Osteoblast (primary cell): ENCODE results near the gene FAM110A. TPM values are rescaled to one million over a fixed set of nuclear protein-coding genes. Genes with fewer than 3 reads are reported as not detected.

Experiments
- DNase-seq: peaks from one replicate; pipeline ENCODE4 v3.0.0; 2011; ENCODE audit warnings: low spot score, mixed read lengths; ENCODE audit not compliant: insufficient read length; ENCODE audit errors: missing footprints
- H2AFZ ChIP-seq: 2 replicates; pipeline ENCODE4 v1.6.0; 2011; ENCODE audit warnings: mild to moderate bottlenecking, low read length
- H3K27ac ChIP-seq: 2 replicates; pipeline ENCODE4 v1.5.1; 2011; ENCODE audit warnings: mild to moderate bottlenecking, low read depth, low read length, moderate library complexity
- H3K27me3 ChIP-seq: 2 replicates; pipeline ENCODE4 v1.6.0; 2012; ENCODE audit warnings: mild to moderate bottlenecking, control low read depth, inconsistent platforms, low read length, moderate library complexity; ENCODE audit not compliant: insufficient read depth
- H3K36me3 ChIP-seq: 2 replicates; pipeline ENCODE4 v1.5.1; 2011; ENCODE audit warnings: mild to moderate bottlenecking, low read length, control low read depth, moderate library complexity; ENCODE audit not compliant: insufficient read depth
- H3K4me1 ChIP-seq: 2 replicates; pipeline ENCODE4 v1.5.1; 2011; ENCODE audit warnings: mild to moderate bottlenecking, low read length, control low read depth, moderate library complexity; ENCODE audit not compliant: insufficient read depth
- H3K4me2 ChIP-seq: 2 replicates; pipeline ENCODE4 v1.6.0; 2011; ENCODE audit warnings: mild to moderate bottlenecking, low read length; ENCODE audit not compliant: insufficient read depth
- H3K4me3 ChIP-seq: fragments of 200-600 bp; sonication (generic); 3 replicates; pipeline ENCODE4 v1.5.1; 2012; ENCODE audit warnings: mild to moderate bottlenecking, low read length, inconsistent platforms; ENCODE audit not compliant: insufficient read depth
- H3K79me2 ChIP-seq: 2 replicates; pipeline ENCODE4 v1.6.0; 2012; ENCODE audit warnings: mild to moderate bottlenecking, low read length, control low read depth, inconsistent platforms; ENCODE audit not compliant: insufficient read depth
- H3K9me3 ChIP-seq: 2 replicates; pipeline ENCODE4 v1.5.1; 2011; ENCODE audit warnings: low read depth, low read length, control low read depth
- H4K20me1 ChIP-seq: 2 replicates; pipeline ENCODE4 v1.6.0; 2012; ENCODE audit warnings: mild to moderate bottlenecking, low read length, control low read depth; ENCODE audit not compliant: insufficient read depth
- total RNA-seq: library from RNA; depleted of rRNA; stranded (reverse); fragments of >200 nt; gene quantifications from 2 replicates; pipeline ENCODE4 v1.2.3, GENCODE V29; 2012
- TF ChIP-seq, protein P1 (sequence below): IDR thresholded peaks from 2 replicates; pipeline ENCODE4 v1.5.1; 2011; ENCODE audit warnings: mild to moderate bottlenecking, low read depth, low read length, moderate library complexity; ENCODE audit errors: extremely low read depth

FAM110A gene
- total RNA-seq, 1 donor, result 9.8 TPM

DNA sequence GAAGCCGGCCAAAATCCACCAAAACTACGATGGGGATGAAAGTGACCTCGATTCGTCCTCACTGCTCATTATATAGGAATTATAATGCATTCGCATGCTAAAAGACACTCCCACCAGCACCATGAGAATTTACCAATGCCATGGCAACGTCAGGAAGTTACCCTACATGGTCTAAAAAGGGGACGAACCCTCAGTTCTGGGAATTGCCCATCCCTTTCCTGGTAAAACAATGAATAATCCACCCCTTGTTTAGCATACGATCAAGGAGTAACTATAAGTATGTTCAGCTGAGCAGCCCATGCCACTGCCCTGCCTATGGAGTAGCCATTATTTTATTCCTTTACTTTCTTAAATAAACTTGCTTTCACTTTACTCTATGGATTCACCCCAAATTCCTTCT lies 20.1 kb upstream of the FAM110A start:
- H3K79me2 ChIP-seq, result no peaks in the 10 kb centered on the region
- no peaks in the 10 kb centered on the region for H3K36me3 ChIP-seq

DNA sequence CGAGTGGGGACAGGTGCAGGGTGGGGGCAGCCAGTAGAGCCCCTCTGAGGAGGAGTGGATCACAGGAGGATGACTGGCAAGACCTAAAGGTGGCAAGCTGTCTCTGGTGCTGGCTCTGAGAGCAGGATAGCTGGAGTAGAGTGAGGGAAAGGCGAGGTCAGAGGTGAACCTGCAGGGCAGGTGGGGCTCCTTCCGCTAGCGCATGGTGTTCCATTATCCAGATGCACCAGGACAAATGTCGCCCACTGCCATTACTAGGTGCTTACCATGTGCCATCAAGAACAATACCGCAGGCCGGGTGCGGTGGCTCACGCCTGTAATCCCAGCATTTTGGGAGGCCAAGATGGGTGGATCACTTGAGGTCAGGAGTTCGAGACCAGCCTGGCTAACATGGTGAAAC lies 18.3 kb upstream of the FAM110A start:
- TF ChIP-seq, protein P1, sequence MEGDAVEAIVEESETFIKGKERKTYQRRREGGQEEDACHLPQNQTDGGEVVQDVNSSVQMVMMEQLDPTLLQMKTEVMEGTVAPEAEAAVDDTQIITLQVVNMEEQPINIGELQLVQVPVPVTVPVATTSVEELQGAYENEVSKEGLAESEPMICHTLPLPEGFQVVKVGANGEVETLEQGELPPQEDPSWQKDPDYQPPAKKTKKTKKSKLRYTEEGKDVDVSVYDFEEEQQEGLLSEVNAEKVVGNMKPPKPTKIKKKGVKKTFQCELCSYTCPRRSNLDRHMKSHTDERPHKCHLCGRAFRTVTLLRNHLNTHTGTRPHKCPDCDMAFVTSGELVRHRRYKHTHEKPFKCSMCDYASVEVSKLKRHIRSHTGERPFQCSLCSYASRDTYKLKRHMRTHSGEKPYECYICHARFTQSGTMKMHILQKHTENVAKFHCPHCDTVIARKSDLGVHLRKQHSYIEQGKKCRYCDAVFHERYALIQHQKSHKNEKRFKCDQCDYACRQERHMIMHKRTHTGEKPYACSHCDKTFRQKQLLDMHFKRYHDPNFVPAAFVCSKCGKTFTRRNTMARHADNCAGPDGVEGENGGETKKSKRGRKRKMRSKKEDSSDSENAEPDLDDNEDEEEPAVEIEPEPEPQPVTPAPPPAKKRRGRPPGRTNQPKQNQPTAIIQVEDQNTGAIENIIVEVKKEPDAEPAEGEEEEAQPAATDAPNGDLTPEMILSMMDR, result no peak
- no peak overlapping the region for H3K4me2 ChIP-seq
- no peak for DNase-seq
- H3K27me3 ChIP-seq, result no peaks in the 10 kb centered on the region
- H3K79me2 ChIP-seq, result no peaks in the 10 kb centered on the region
- H3K4me1 ChIP-seq, result no peaks in the 10 kb centered on the region
- no peak overlapping the region for H3K4me3 ChIP-seq
- no peak overlapping the region for H2AFZ ChIP-seq
- no peaks in the 10 kb centered on the region for H4K20me1 ChIP-seq
- no peaks in the 10 kb centered on the region for H3K36me3 ChIP-seq
- H3K9me3 ChIP-seq, result no peaks in the 10 kb centered on the region
- no peak overlapping the region for H3K27ac ChIP-seq

More for the DNA sequence above, 20.1 kb upstream of the FAM110A start:
- no peaks in the 10 kb centered on the region for H3K4me1 ChIP-seq
- no peak overlapping the region for H3K27ac ChIP-seq
- no peaks in the 10 kb centered on the region for H3K27me3 ChIP-seq
- no peak overlapping the region for H3K4me2 ChIP-seq
- TF ChIP-seq, protein P1, result no peak
- DNase-seq, result no peak
- H4K20me1 ChIP-seq, result no peaks in the 10 kb centered on the region
- no peak overlapping the region for H2AFZ ChIP-seq
- no peak overlapping the region for H3K4me3 ChIP-seq
- H3K9me3 ChIP-seq, result no peaks in the 10 kb centered on the region

DNA sequence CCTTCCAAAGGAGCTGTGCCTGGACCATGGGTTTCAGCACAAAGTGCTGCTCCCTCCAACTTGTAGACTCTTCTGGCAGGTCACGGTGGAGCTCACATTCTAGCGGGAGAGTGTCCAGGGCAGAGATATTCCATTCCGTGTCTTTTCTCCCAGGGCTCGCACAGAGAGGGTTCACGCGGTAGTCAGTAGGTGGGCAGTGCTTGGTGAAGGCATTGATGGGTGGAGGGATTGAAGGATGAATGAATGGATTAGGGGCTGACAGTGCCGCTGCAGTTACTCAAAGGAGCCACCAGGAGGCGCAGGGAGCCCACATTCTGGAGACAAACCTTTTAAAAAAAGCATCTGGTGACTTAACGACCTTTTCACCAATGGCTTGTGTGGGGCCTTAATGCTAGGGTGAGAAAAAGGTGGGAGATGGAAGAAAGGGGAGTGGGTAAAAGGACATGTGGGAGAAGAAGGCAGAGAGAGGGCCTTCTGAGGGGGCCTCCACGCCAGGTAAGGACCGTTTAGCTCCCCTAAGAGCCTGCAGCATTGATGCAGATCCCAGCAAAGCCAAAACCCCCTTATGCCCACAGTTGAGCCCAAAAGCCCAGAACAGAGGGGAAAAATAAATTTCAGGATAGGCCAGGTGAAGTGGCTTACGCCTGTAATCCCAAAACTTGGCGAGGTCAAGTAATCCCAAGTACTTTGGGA lies 17.5 kb upstream of the FAM110A start:
- H4K20me1 ChIP-seq, result no peaks in the 10 kb centered on the region
- H3K9me3 ChIP-seq, result no peaks in the 10 kb centered on the region
- H3K4me1 ChIP-seq, result no peaks in the 10 kb centered on the region
- TF ChIP-seq, protein P1, result peak; percentile 99
- H2AFZ ChIP-seq, result no peak overlapping the region
- DNase-seq, result peak; percentile 90
- no peaks in the 10 kb centered on the region for H3K79me2 ChIP-seq
- H3K27me3 ChIP-seq, result no peaks in the 10 kb centered on the region
- no peak overlapping the region for H3K27ac ChIP-seq
- no peak overlapping the region for H3K4me3 ChIP-seq
- no peak overlapping the region for H3K4me2 ChIP-seq
- H3K36me3 ChIP-seq, result no peaks in the 10 kb centered on the region

DNA sequence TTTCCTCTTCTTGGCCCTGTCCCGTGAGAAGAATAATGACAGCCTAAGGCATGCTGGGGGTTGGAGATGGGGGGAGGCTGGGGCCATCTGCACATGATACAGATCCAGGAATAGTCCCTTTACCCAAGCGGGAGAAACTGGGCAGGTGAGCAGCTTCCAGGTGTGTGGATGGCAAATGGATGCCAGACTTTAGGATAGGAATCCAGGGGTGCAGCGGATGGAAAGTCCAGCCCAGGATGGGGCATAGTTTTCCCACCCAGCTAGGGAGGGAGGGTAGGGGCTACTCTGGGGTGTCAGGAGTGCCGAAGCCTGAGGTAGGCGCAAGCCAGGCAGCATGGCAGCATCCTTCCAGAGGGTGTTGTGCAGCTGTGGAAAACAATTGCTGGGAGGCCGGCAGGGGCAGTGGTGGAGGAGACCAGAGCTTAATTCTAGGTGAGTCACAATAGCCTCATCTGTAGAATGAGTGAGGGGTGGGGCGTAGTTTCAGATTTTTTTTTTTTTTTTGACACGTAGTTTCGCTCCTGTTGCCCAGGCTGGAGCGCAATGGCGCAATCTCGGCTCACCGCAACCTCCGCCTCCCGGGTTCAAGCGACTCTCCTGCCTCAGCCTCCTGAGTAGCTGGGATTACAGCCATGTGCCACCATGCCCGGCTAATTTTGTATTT lies 15.4 kb upstream of the FAM110A start:
- Histone ChIP-seq H4K20me1 (no peaks in the 10 kb centered on the region), H3K27ac (no peak overlapping the region), H3K27me3 (no peaks in the 10 kb centered on the region), H2AFZ (no peak overlapping the region), H3K4me1 (no peaks in the 10 kb centered on the region), H3K4me2 (no peak overlapping the region), H3K9me3 (no peaks in the 10 kb centered on the region), H3K4me3 (no peak overlapping the region), H3K36me3 (no peaks in the 10 kb centered on the region), H3K79me2 (no peaks in the 10 kb centered on the region)
- TF ChIP-seq, protein P1, result no peak
- DNase-seq, result no peak
